ENCODE measurements around the gene NCAPD3. TPM values are rescaled to one million over a fixed set of nuclear protein-coding genes. Genes with fewer than 3 reads are reported as not detected.

NCAPD3 gene
- total RNA-seq, 1 donor from 2014 or later = 99.9 TPM

DNA sequence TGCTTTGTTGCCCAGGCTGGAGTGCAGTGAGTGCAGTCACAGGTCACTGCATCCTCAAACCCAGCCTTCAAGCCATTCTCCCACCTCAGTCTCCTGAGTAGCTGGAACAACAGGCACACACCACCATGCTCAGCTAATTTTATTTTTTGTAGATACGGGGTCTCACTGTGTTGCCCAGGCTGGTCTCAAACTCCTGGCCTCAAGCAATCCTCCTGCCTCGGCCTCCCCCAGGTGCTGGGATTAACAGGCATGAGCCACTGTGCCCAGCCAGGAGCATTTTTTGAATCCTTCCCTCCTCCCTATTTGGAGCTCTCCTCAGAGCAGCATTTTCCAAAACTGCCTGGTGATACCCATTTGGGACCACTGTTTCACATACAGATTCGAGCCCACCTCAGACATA lies 77.2 kb downstream of the NCAPD3 start:
- no peak for DNase-seq (ENCODE audit: low spot score)
- Mint-ChIP-seq H3K27ac (no peak overlapping the region), H3K4me1 (ENCODE audit: low read depth) (peaks cover 13% of the 10 kb centered on the region), H3K27me3 (ENCODE audit: low read depth) (no peaks in the 10 kb centered on the region), H3K9me3 (no peaks in the 10 kb centered on the region), H3K4me3 (ENCODE audit: low read depth) (no peak overlapping the region), H3K36me3 (ENCODE audit: low read depth) (peaks cover 14% of the 10 kb centered on the region)
- intact Hi-C loops (cut with micrococcal nuclease) = no loop called here

DNA sequence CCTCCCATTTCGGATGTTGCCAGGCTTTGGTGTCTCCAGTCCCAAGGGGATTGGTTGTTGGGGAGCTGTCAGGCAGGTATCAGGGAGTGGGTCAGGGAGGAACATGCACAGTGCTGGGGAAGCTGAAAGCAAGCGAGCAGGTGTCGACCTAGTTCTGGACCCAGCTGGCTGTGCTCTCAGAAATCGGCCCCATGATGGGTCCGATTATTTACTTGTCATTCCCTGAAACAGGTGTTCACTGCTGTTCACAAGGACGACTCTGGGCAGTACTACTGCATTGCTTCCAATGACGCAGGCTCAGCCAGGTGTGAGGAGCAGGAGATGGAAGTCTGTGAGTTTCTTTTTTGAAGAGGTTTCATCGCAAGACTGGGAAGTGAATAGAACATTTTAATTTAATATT lies 78.1 kb downstream of the NCAPD3 start:
- no peak for DNase-seq (ENCODE audit: low spot score)
- no peaks in the 10 kb centered on the region for H3K27me3 Mint-ChIP-seq (ENCODE audit: low read depth)
- intact Hi-C loops (cut with micrococcal nuclease) = no loop called here
- H3K27ac Mint-ChIP-seq = no peak overlapping the region
- H3K36me3 Mint-ChIP-seq (ENCODE audit: low read depth) = peaks cover 6% of the 10 kb centered on the region
- no peaks in the 10 kb centered on the region for H3K9me3 Mint-ChIP-seq
- peaks cover 13% of the 10 kb centered on the region for H3K4me1 Mint-ChIP-seq (ENCODE audit: low read depth)
- no peak overlapping the region for H3K4me3 Mint-ChIP-seq (ENCODE audit: low read depth)

DNA sequence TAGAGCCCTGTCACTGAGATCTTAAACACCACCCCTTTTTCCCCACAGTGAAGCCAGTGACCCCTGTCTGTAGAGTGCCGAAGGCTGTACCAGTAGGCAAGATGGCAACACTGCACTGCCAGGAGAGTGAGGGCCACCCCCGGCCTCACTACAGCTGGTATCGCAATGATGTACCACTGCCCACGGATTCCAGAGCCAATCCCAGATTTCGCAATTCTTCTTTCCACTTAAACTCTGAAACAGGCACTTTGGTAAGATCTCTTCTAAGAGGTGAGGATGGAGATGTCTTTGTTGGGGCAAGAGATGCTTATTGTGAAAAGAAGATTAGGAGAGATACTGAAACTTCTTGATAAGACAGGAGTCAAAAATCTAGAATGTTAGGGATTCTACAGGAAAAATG lies 79.0 kb downstream of the NCAPD3 start:
- peaks cover 13% of the 10 kb centered on the region for H3K4me1 Mint-ChIP-seq (ENCODE audit: low read depth)
- peaks cover 4% of the 10 kb centered on the region for H3K36me3 Mint-ChIP-seq (ENCODE audit: low read depth)
- no peaks in the 10 kb centered on the region for H3K9me3 Mint-ChIP-seq
- no peaks in the 10 kb centered on the region for H3K27me3 Mint-ChIP-seq (ENCODE audit: low read depth)
- H3K27ac Mint-ChIP-seq = no peak overlapping the region
- no peak for DNase-seq (ENCODE audit: low spot score)
- no peak overlapping the region for H3K4me3 Mint-ChIP-seq (ENCODE audit: low read depth)
- intact Hi-C loops (cut with micrococcal nuclease) = loop anchor here (5.0 kb wide), 1 partner anchor 217 kb away; no protein-coding TSS in a partner anchor

DNA sequence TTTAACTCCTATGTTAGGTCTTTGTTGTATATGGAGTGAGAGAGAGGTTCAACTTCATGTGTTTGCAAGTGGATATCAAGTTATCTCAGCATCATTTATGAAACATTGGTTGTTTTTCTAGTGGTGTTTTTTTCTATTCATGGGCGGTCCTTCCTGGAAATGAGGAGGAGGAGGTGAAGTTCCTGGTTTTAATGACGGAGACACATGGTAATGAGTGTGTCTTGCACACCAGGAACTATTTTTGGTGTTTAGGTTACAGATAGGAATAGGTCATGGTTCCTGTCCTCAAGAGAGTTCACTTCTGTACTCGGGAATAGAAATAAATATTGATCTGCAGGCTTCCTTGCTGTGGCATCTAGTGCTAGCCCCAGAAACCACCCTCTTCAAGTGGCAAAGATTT lies 80.0 kb downstream of the NCAPD3 start:
- peaks cover 4% of the 10 kb centered on the region for H3K36me3 Mint-ChIP-seq (ENCODE audit: low read depth)
- intact Hi-C loops (cut with micrococcal nuclease) = loop anchor here (5.0 kb wide), 1 partner anchor 216 kb away; no protein-coding TSS in a partner anchor
- no peaks in the 10 kb centered on the region for H3K27me3 Mint-ChIP-seq (ENCODE audit: low read depth)
- peaks cover 15% of the 10 kb centered on the region for H3K4me1 Mint-ChIP-seq (ENCODE audit: low read depth)
- no peak overlapping the region for H3K4me3 Mint-ChIP-seq (ENCODE audit: low read depth)
- no peaks in the 10 kb centered on the region for H3K9me3 Mint-ChIP-seq
- DNase-seq (ENCODE audit: low spot score) = no peak
- no peak overlapping the region for H3K27ac Mint-ChIP-seq

DNA sequence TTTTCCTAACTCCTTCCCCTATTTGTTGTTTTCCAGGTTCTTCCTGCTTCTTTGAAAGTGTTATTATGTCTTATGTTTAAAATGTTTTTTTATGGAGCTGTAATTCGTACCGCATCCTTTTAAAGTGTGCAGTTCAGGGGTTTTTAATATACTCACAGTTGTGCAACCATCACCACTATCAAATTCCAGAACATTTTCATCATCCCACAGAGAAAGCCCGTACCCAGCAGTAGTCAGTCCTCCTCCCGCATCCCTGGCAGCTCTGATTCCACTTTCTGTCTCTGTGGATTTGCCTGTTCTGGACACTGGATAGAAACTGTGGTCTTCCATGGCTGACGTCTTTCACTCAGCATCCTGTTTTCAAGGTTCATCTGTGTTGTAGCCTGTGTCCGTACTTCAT lies 81.2 kb downstream of the NCAPD3 start:
- no peaks in the 10 kb centered on the region for H3K27me3 Mint-ChIP-seq (ENCODE audit: low read depth)
- H3K4me1 Mint-ChIP-seq (ENCODE audit: low read depth) = peaks cover 15% of the 10 kb centered on the region
- intact Hi-C loops (cut with micrococcal nuclease) = loop anchor here (5.0 kb wide), 1 partner anchor 215 kb away; no protein-coding TSS in a partner anchor
- peaks cover 4% of the 10 kb centered on the region for H3K36me3 Mint-ChIP-seq (ENCODE audit: low read depth)
- DNase-seq (ENCODE audit: low spot score) = no peak
- no peak overlapping the region for H3K4me3 Mint-ChIP-seq (ENCODE audit: low read depth)
- H3K9me3 Mint-ChIP-seq = no peaks in the 10 kb centered on the region
- no peak overlapping the region for H3K27ac Mint-ChIP-seq

DNA sequence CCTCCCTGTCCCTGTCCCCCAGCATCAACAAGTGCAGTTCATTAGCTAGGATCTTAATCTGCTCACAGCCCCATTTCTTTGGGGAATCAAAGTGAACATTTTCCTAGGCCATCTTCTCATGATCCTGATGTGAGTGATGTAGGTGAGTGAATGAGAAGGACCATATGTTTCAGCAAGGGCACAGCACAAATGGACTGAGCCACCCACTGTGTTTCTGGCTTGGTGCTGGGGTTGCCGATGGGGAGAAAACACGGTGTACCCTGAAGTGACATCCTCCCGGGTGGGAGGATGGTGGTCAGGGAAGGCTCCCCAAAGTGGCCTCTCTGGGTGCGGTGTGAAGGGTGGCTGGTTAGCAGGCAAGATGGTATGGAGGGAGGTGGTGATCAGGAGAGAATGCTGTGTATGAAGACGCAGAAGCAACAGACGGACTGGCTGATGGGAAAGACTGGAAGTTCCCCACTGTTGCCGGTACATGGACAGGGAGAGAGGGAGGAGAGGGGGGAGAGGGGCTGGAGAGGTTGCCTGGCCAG lies 82.7 kb downstream of the NCAPD3 start:
- H3K4me3 Mint-ChIP-seq (ENCODE audit: low read depth) = no peak overlapping the region
- H3K27ac Mint-ChIP-seq = no peak overlapping the region
- DNase-seq (ENCODE audit: low spot score) = no peak
- H3K36me3 Mint-ChIP-seq (ENCODE audit: low read depth) = peaks cover 4% of the 10 kb centered on the region
- H3K27me3 Mint-ChIP-seq (ENCODE audit: low read depth) = no peaks in the 10 kb centered on the region
- no peaks in the 10 kb centered on the region for H3K9me3 Mint-ChIP-seq
- peaks cover 15% of the 10 kb centered on the region for H3K4me1 Mint-ChIP-seq (ENCODE audit: low read depth)
- intact Hi-C loops (cut with micrococcal nuclease) = loop anchor here (5.0 kb wide), 1 partner anchor 214 kb away; no protein-coding TSS in a partner anchor

DNA sequence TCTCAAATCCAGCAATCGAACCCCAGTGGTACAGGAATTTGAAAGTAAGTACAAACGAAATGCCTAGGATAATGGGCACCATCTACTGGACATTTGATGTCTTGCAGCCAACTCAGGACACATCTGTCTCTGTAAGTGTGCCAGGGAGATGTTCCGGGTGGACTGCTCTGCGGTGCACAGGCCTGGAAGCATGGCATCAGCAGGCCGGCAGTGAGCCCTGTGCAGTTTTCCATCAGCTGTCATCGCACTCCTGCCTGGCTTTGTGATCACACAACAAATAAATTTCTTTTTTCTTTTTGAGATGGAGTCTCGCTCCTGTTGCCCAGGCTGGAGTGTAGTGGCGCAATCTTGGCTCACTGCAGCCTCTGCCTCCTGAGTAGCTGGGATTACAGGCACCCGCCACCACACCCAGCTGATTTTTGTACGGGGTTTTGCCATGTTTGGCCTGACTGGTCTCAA lies 83.9 kb downstream of the NCAPD3 start:
- DNase-seq (ENCODE audit: low spot score) = peak; percentile 27
- H3K4me1 Mint-ChIP-seq (ENCODE audit: low read depth) = peaks cover 13% of the 10 kb centered on the region
- H3K36me3 Mint-ChIP-seq (ENCODE audit: low read depth) = peaks cover 3% of the 10 kb centered on the region
- no peak overlapping the region for H3K4me3 Mint-ChIP-seq (ENCODE audit: low read depth)
- H3K27ac Mint-ChIP-seq = no peak overlapping the region
- no peaks in the 10 kb centered on the region for H3K27me3 Mint-ChIP-seq (ENCODE audit: low read depth)
- intact Hi-C loops (cut with micrococcal nuclease) = loop anchor here (1.0 to 5.0 kb wide), 2 partner anchors 90 to 213 kb away; no protein-coding TSS in a partner anchor
- no peaks in the 10 kb centered on the region for H3K9me3 Mint-ChIP-seq

DNA sequence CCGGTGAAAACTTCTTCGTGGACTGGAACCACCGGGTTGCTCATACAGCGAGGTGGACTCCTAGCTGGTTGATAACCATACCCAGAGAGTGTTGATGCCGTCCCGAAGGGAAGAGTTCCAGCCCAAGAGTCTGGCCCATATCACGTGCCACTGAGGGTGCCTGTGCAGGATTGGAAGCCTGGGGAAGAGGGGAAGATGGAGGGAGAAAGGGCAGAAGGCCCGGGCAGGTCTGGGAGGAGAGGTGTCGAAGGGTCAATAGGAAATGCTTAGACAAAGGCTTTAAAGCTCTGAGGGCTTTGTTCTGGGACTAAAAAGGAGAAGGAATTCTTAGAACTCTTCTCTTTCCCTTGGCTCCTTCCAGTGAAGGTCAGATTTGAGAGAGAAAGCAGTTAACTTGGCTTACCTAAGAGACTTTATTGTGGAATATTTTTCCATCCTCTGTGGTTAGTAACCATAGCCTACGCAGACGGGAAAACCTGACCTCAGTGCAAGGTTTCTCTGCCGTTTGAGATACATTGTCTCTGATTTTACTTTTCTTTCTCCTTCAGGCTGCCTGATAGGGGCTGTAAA lies 84.4 kb downstream of the NCAPD3 start:
- peaks cover 12% of the 10 kb centered on the region for H3K4me1 Mint-ChIP-seq (ENCODE audit: low read depth)
- H3K36me3 Mint-ChIP-seq (ENCODE audit: low read depth) = no peaks in the 10 kb centered on the region
- H3K27ac Mint-ChIP-seq = no peak overlapping the region
- H3K9me3 Mint-ChIP-seq = no peaks in the 10 kb centered on the region
- no peak overlapping the region for H3K4me3 Mint-ChIP-seq (ENCODE audit: low read depth)
- intact Hi-C loops (cut with micrococcal nuclease) = loop anchor here (1.0 kb wide), 1 partner anchor 89 kb away; no protein-coding TSS in a partner anchor
- no peak for DNase-seq (ENCODE audit: low spot score)
- peaks cover 2% of the 10 kb centered on the region for H3K27me3 Mint-ChIP-seq (ENCODE audit: low read depth)

DNA sequence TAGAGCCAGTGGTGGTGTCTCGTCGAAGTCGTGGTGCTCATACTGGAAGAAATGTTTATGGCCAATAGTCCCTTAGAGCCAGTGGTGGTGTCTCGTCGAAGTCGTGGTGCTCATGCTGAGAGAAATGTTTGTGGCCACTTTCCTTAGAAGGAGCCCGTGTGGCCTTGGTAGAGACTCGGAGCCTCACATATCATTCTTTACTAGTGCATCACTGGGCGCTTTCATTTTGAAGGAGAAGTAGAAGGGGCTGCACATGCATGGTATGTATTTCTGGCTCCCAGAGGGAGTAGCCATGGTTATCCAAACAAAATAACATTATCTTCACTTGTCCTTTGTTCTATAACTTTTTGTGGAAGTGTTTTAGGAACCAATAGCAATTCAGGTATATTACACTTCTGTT lies 85.4 kb downstream of the NCAPD3 start:
- no peak overlapping the region for H3K27ac Mint-ChIP-seq
- DNase-seq (ENCODE audit: low spot score) = no peak
- H3K36me3 Mint-ChIP-seq (ENCODE audit: low read depth) = no peaks in the 10 kb centered on the region
- peaks cover 5% of the 10 kb centered on the region for H3K27me3 Mint-ChIP-seq (ENCODE audit: low read depth)
- H3K9me3 Mint-ChIP-seq = no peaks in the 10 kb centered on the region
- intact Hi-C loops (cut with micrococcal nuclease) = no loop called here
- H3K4me1 Mint-ChIP-seq (ENCODE audit: low read depth) = peaks cover 2% of the 10 kb centered on the region
- no peak overlapping the region for H3K4me3 Mint-ChIP-seq (ENCODE audit: low read depth)

DNA sequence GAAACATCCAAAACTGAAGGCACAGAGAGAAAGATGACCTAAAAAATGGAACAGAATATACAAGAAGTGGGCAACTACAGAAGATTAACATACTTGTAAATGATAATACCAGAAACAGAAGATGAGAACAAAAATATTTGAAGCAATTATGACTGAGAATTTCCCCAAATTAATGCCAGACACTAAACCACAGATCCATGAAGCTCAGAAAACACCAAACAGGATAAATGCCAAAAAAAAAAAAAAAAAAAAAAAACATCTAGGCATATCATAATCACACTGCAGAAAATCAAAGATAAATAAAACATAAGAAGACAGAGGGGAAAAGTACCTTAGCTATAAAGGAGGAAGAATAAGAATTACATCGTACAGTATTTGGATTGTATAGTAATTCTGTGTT lies 89.6 kb downstream of the NCAPD3 start:
- intact Hi-C loops (cut with micrococcal nuclease) = no loop called here
- H3K4me1 Mint-ChIP-seq (ENCODE audit: low read depth) = peaks cover under 1% of the 10 kb centered on the region
- H3K36me3 Mint-ChIP-seq (ENCODE audit: low read depth) = peaks cover 7% of the 10 kb centered on the region
- peaks cover 19% of the 10 kb centered on the region for H3K9me3 Mint-ChIP-seq
- H3K27me3 Mint-ChIP-seq (ENCODE audit: low read depth) = peaks cover 7% of the 10 kb centered on the region
- H3K4me3 Mint-ChIP-seq (ENCODE audit: low read depth) = no peak overlapping the region
- H3K27ac Mint-ChIP-seq = no peak overlapping the region
- no peak for DNase-seq (ENCODE audit: low spot score)

DNA sequence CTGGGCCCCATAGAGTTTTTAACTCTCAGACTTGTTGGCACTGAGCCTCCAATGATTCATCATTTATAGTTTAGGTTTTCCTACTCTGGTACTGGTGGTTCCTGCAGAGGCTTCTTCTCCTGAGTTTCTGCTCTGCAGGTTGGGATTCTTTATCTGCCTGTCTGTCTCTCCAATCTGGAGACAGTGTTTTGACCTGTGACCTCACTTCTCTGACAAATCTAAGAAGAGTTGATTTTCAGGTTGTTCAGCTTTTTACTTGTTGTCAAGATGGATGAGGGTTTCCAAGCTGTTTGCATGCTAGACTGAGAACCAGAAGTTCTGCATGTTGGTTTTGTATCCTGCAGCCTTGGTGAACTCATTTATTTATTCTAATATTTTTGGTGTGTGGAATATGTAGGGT lies 91.0 kb downstream of the NCAPD3 start:
- peaks cover 12% of the 10 kb centered on the region for H3K27me3 Mint-ChIP-seq (ENCODE audit: low read depth)
- H3K27ac Mint-ChIP-seq = no peak overlapping the region
- peaks cover 7% of the 10 kb centered on the region for H3K36me3 Mint-ChIP-seq (ENCODE audit: low read depth)
- intact Hi-C loops (cut with micrococcal nuclease) = no loop called here
- H3K4me3 Mint-ChIP-seq (ENCODE audit: low read depth) = no peak overlapping the region
- no peak for DNase-seq (ENCODE audit: low spot score)
- H3K4me1 Mint-ChIP-seq (ENCODE audit: low read depth) = no peaks in the 10 kb centered on the region
- H3K9me3 Mint-ChIP-seq = peaks cover 19% of the 10 kb centered on the region

DNA sequence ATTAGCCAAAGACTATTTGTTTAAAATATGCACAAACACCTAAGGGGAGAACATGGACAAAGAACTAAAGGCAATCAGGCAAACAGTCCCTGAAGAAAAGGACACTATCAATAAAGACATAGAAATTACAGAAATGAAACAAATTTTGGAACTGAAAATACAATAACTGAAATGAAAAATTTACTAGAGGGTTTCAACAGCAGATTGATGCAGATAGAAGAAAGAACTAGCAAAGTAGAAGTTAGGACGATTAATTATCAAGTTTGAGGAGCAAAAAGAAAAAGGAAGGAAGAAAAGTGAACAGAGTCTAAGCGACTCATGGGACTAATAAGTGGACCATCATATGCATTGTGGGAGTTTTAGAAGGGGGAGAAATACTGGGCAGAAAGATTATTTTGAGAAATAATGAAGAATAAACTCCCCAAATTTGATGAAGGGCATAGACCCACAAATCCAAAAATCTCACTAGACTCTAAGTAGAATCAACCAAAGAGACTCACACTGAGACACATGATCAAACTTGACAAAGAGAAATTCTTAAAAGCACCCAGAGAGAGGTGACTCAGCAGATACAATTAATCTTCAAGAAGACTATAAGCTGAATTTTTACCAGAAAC lies 92.0 kb downstream of the NCAPD3 start:
- Mint-ChIP-seq H3K27me3 (ENCODE audit: low read depth) (peaks cover 17% of the 10 kb centered on the region), H3K4me3 (ENCODE audit: low read depth) (no peak overlapping the region), H3K27ac (no peak overlapping the region), H3K36me3 (ENCODE audit: low read depth) (peaks cover 7% of the 10 kb centered on the region), H3K9me3 (peaks cover 19% of the 10 kb centered on the region), H3K4me1 (ENCODE audit: low read depth) (no peaks in the 10 kb centered on the region)
- no peak for DNase-seq (ENCODE audit: low spot score)
- intact Hi-C loops (cut with micrococcal nuclease) = no loop called here

DNA sequence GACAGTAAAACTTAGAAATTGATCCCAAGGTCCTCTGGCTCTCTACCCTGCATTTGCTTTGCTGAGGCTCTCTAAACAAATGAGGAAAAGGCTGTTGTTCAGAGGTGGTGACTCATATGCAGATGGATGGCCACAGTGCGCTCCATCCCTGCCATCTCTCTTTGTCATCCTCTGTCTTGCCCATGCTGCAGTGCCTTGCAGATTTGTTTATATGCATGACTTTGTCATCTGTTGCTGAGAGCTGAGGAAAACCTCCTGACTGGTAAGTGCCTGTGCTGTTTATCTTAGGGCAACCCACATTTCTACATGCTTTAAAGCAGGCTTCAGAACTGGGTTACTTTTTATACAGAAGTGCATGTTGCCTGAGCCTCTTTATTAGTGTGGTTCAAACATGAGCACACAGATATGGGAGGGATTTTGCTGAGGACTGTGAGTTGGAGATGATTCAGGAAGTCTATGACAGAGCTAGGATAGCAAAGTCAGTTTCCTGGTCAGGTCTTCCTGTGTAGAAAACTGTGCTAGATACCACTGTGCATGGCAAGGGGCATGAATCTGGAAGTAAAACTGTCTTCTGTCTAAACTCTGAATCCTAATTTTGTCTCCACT lies 97.4 kb downstream of the NCAPD3 start:
- DNase-seq (ENCODE audit: low spot score) = no peak
- H3K4me1 Mint-ChIP-seq (ENCODE audit: low read depth) = peaks cover 6% of the 10 kb centered on the region
- peaks cover 2% of the 10 kb centered on the region for H3K36me3 Mint-ChIP-seq (ENCODE audit: low read depth)
- H3K4me3 Mint-ChIP-seq (ENCODE audit: low read depth) = no peak overlapping the region
- peaks cover 3% of the 10 kb centered on the region for H3K9me3 Mint-ChIP-seq
- no peak overlapping the region for H3K27ac Mint-ChIP-seq
- intact Hi-C loops (cut with micrococcal nuclease) = no loop called here
- H3K27me3 Mint-ChIP-seq (ENCODE audit: low read depth) = peaks cover 47% of the 10 kb centered on the region

All from activated T-helper 2 cell treated with anti-CD3 and anti-CD28 coated beads, Interferon-gamma antibody, Interleukin-2, Interleukin-4, amounts not matched to agents 10 μg/mL and 5 μg/mL and 100 μg/mL, durations not matched to agents 14 hours and 24 hours and 36 hours (primary cell).